Measurements from ENCODE around the gene VTA1. TPM values are rescaled to one million over a fixed set of nuclear protein-coding genes. Genes with fewer than 3 reads are reported as not detected.
"Not testable (repeated sequence)": the region's sequence is repeated elsewhere in the genome, so short reads cannot be mapped to it uniquely, and the experiment has no call there.

The VTA1 gene
- polyA plus RNA-seq (2013, experiment 1 of 2) = 96.0 TPM
- polyA plus RNA-seq (2013, experiment 2 of 2) = 95.4 TPM

GRCh38 chr6:142146828-142147662 lies at the start of gene VTA1, which contains the start of gene NMBR:
Gene VTA1 (plus strand): TSS chr6:142147263. CDS start chr6:142147288, 25 bp downstream.
Gene NMBR (minus strand): TSS chr6:142147122. CDS start chr6:142088658, 58,464 bp downstream.
- no peak within 1 kb of the TSS for H3K18ac ChIP-seq (ENCODE audit: low read length)
- no peak within 1 kb of the TSS for H4K5ac ChIP-seq (ENCODE audit: low read length)
- H3K79me2 ChIP-seq (ENCODE audit: control insufficient read depth, insufficient read depth, low read length) = peaks cover 34% of the 10 kb centered on the region
- H3K36me3 ChIP-seq (ENCODE audit: control insufficient read depth, insufficient read depth, low read length) = no peaks in the 10 kb centered on the region
- peak within 1 kb of the TSS; percentile 81 for H3K9ac ChIP-seq (ENCODE audit: low read length)
- no CpG with 5 or more reads among the region's 38 CpGs for WGBS (ENCODE audit: extremely low coverage, insufficient coverage, low lambda C conversion rate)
- H3K27ac ChIP-seq (ENCODE audit: low read depth, low read length) = no peak within 1 kb of the TSS
- H4K8ac ChIP-seq (ENCODE audit: low read depth, low read length) = peak within 1 kb of the TSS; percentile 97
- H3K79me1 ChIP-seq (ENCODE audit: low read length) = peaks cover 4% of the 10 kb centered on the region
- H3K56ac ChIP-seq (ENCODE audit: low read length) = peak within 1 kb of the TSS; percentile 90
- no peak within 1 kb of the TSS for H2BK5ac ChIP-seq (ENCODE audit: low read length)
- peaks cover 1% of the 10 kb centered on the region for H3K4me1 ChIP-seq (ENCODE audit: control insufficient read depth, low read depth, low read length)
- H2AK5ac ChIP-seq (ENCODE audit: low read length) = no peak within 1 kb of the TSS
- DNase-seq = peak; percentile 100
- H2BK15ac ChIP-seq (replicated peaks; ENCODE audit: low read depth) = no peak within 1 kb of the TSS
- H3K4me2 ChIP-seq (ENCODE audit: low read length) = peak within 1 kb of the TSS; percentile 69
- H3K4me3 ChIP-seq (ENCODE audit: low read length) = peak within 1 kb of the TSS; percentile 91
- no peaks in the 10 kb centered on the region for H3K27me3 ChIP-seq (ENCODE audit: insufficient read depth, low read length, poor library complexity)
- peak within 1 kb of the TSS; percentile 1 for H3K4ac ChIP-seq (ENCODE audit: low read depth, low read length)
- no peak within 1 kb of the TSS for H2BK120ac ChIP-seq (ENCODE audit: low read depth, low read length)
- H3K23ac ChIP-seq (ENCODE audit: low read length) = no peak within 1 kb of the TSS

- H3K4ac ChIP-seq (ENCODE audit: low read depth, low read length); H4K5ac ChIP-seq (ENCODE audit: low read length); H3K27me3 ChIP-seq (ENCODE audit: insufficient read depth, low read length, poor library complexity); DNase-seq; H3K36me3 ChIP-seq (ENCODE audit: control insufficient read depth, insufficient read depth, low read length); H3K4me2 ChIP-seq (ENCODE audit: low read length); H3K56ac ChIP-seq (ENCODE audit: low read length); H3K18ac ChIP-seq (ENCODE audit: low read length); H2BK5ac ChIP-seq (ENCODE audit: low read length); H3K4me3 ChIP-seq (ENCODE audit: low read length); H3K79me1 ChIP-seq (ENCODE audit: low read length); H2BK120ac ChIP-seq (ENCODE audit: low read depth, low read length); H4K8ac ChIP-seq (ENCODE audit: low read depth, low read length); H3K79me2 ChIP-seq (ENCODE audit: control insufficient read depth, insufficient read depth, low read length); H3K9ac ChIP-seq (ENCODE audit: low read length); H2BK15ac ChIP-seq (replicated peaks; ENCODE audit: low read depth); H3K27ac ChIP-seq (ENCODE audit: low read depth, low read length); H3K4me1 ChIP-seq (ENCODE audit: control insufficient read depth, low read depth, low read length); H2AK5ac ChIP-seq (ENCODE audit: low read length); H3K23ac ChIP-seq (ENCODE audit: low read length): not testable (repeated sequence)
- WGBS (ENCODE audit: extremely low coverage, insufficient coverage, low lambda C conversion rate) = no CpG with 5 or more reads among the region's 5 CpGs
These were observed 42.2 kb upstream of the VTA1 start for GRCh38 chr6:142104820-142105219.

GRCh38 chr6:142110820-142111219 lies 36.2 kb upstream of the VTA1 start:
- no CpG with 5 or more reads among the region's 9 CpGs for WGBS (ENCODE audit: extremely low coverage, insufficient coverage, low lambda C conversion rate)
- H3K4ac ChIP-seq (ENCODE audit: low read depth, low read length); H2AK5ac ChIP-seq (ENCODE audit: low read length); H3K36me3 ChIP-seq (ENCODE audit: control insufficient read depth, insufficient read depth, low read length); H3K23ac ChIP-seq (ENCODE audit: low read length); H3K27me3 ChIP-seq (ENCODE audit: insufficient read depth, low read length, poor library complexity); H4K8ac ChIP-seq (ENCODE audit: low read depth, low read length); H3K9ac ChIP-seq (ENCODE audit: low read length); DNase-seq; H3K4me3 ChIP-seq (ENCODE audit: low read length); H3K27ac ChIP-seq (ENCODE audit: low read depth, low read length); H2BK120ac ChIP-seq (ENCODE audit: low read depth, low read length); H4K5ac ChIP-seq (ENCODE audit: low read length); H3K79me2 ChIP-seq (ENCODE audit: control insufficient read depth, insufficient read depth, low read length); H3K4me1 ChIP-seq (ENCODE audit: control insufficient read depth, low read depth, low read length); H3K4me2 ChIP-seq (ENCODE audit: low read length); H2BK5ac ChIP-seq (ENCODE audit: low read length); H3K56ac ChIP-seq (ENCODE audit: low read length); H2BK15ac ChIP-seq (replicated peaks; ENCODE audit: low read depth); H3K18ac ChIP-seq (ENCODE audit: low read length); H3K79me1 ChIP-seq (ENCODE audit: low read length): not testable (repeated sequence)

GRCh38 chr6:142112451-142113061 lies 34.5 kb upstream of the VTA1 start:
- no peaks in the 10 kb centered on the region for H3K36me3 ChIP-seq (ENCODE audit: control insufficient read depth, insufficient read depth, low read length)
- H3K4me2 ChIP-seq (ENCODE audit: low read length) = no peak overlapping the region
- H3K79me2 ChIP-seq (ENCODE audit: control insufficient read depth, insufficient read depth, low read length) = no peaks in the 10 kb centered on the region
- H3K27ac ChIP-seq (ENCODE audit: low read depth, low read length) = no peak overlapping the region
- no peak overlapping the region for H3K23ac ChIP-seq (ENCODE audit: low read length)
- H2BK15ac ChIP-seq (replicated peaks; ENCODE audit: low read depth) = no peak overlapping the region
- H2AK5ac ChIP-seq (ENCODE audit: low read length) = no peak overlapping the region
- no peak overlapping the region for H3K9ac ChIP-seq (ENCODE audit: low read length)
- H3K4ac ChIP-seq (ENCODE audit: low read depth, low read length) = no peak overlapping the region
- no peak overlapping the region for H3K56ac ChIP-seq (ENCODE audit: low read length)
- no peak overlapping the region for H3K4me3 ChIP-seq (ENCODE audit: low read length)
- no peak overlapping the region for H4K8ac ChIP-seq (ENCODE audit: low read depth, low read length)
- peak; percentile 78 for DNase-seq
- WGBS (ENCODE audit: extremely low coverage, insufficient coverage, low lambda C conversion rate) = no CpG with 5 or more reads among the region's 4 CpGs
- H3K18ac ChIP-seq (ENCODE audit: low read length) = no peak overlapping the region
- H2BK5ac ChIP-seq (ENCODE audit: low read length) = no peak overlapping the region
- H2BK120ac ChIP-seq (ENCODE audit: low read depth, low read length) = no peak overlapping the region
- no peaks in the 10 kb centered on the region for H3K4me1 ChIP-seq (ENCODE audit: control insufficient read depth, low read depth, low read length)
- no peaks in the 10 kb centered on the region for H3K79me1 ChIP-seq (ENCODE audit: low read length)
- H4K5ac ChIP-seq (ENCODE audit: low read length) = no peak overlapping the region
- H3K27me3 ChIP-seq (ENCODE audit: insufficient read depth, low read length, poor library complexity) = no peaks in the 10 kb centered on the region

GRCh38 chr6:142117366-142117765 lies 29.7 kb upstream of the VTA1 start:
- H3K23ac ChIP-seq (ENCODE audit: low read length) = no peak overlapping the region
- no peak overlapping the region for H2BK5ac ChIP-seq (ENCODE audit: low read length)
- H3K79me2 ChIP-seq (ENCODE audit: control insufficient read depth, insufficient read depth, low read length) = no peaks in the 10 kb centered on the region
- H3K4me2 ChIP-seq (ENCODE audit: low read length) = no peak overlapping the region
- no peak overlapping the region for H2BK15ac ChIP-seq (replicated peaks; ENCODE audit: low read depth)
- H3K79me1 ChIP-seq (ENCODE audit: low read length) = no peaks in the 10 kb centered on the region
- H4K5ac ChIP-seq (ENCODE audit: low read length) = no peak overlapping the region
- WGBS (ENCODE audit: extremely low coverage, insufficient coverage, low lambda C conversion rate) = no CpG with 5 or more reads among the region's 2 CpGs
- no peak overlapping the region for H3K4me3 ChIP-seq (ENCODE audit: low read length)
- DNase-seq = no peak
- H4K8ac ChIP-seq (ENCODE audit: low read depth, low read length) = no peak overlapping the region
- no peaks in the 10 kb centered on the region for H3K36me3 ChIP-seq (ENCODE audit: control insufficient read depth, insufficient read depth, low read length)
- H3K27ac ChIP-seq (ENCODE audit: low read depth, low read length) = no peak overlapping the region
- no peak overlapping the region for H3K18ac ChIP-seq (ENCODE audit: low read length)
- no peaks in the 10 kb centered on the region for H3K27me3 ChIP-seq (ENCODE audit: insufficient read depth, low read length, poor library complexity)
- H3K4me1 ChIP-seq (ENCODE audit: control insufficient read depth, low read depth, low read length) = no peaks in the 10 kb centered on the region
- H3K9ac ChIP-seq (ENCODE audit: low read length) = no peak overlapping the region
- no peak overlapping the region for H3K4ac ChIP-seq (ENCODE audit: low read depth, low read length)
- no peak overlapping the region for H2BK120ac ChIP-seq (ENCODE audit: low read depth, low read length)
- no peak overlapping the region for H3K56ac ChIP-seq (ENCODE audit: low read length)
- no peak overlapping the region for H2AK5ac ChIP-seq (ENCODE audit: low read length)

All from mesendoderm (in vitro differentiated cells).